Liver (tissue), 9 donors: ENCODE results near the gene ROBO4. TPM values are rescaled to one million over a fixed set of nuclear protein-coding genes. Genes with fewer than 3 reads are reported as not detected.

ENCODE experiments used
- DNase-seq: peaks from one replicate; pipeline ENCODE4 v3.0.0-alpha.2; 2017; ENCODE audit warnings: low spot score
- H3K27ac ChIP-seq, 2 donors: one replicate each; pipeline ENCODE4 v1.7.0; 2013; ENCODE audit warnings: inconsistent platforms in 2 of 2, low read length in 2 of 2, control low read depth in 1 of 2, low read depth in 1 of 2, mild to moderate bottlenecking in 1 of 2
- H3K27me3 ChIP-seq, 4 donors: one replicate each; pipeline versions ENCODE4 v1.6.1 to v1.7.0; 2013; ENCODE audit warnings: low read length in 3 of 4, inconsistent platforms in 1 of 4, mild to moderate bottlenecking in 1 of 4, moderate library complexity in 1 of 4; ENCODE audit not compliant: control insufficient read depth in 4 of 4, insufficient read depth in 4 of 4
- H3K36me3 ChIP-seq, 4 donors: one replicate each; pipeline versions ENCODE4 v1.6.1 to v1.7.0; 2013; ENCODE audit warnings: low read length in 3 of 4, mild to moderate bottlenecking in 3 of 4, low read depth in 1 of 4, moderate library complexity in 1 of 4; ENCODE audit not compliant: control insufficient read depth in 4 of 4, insufficient read depth in 3 of 4
- H3K4me1 ChIP-seq, 4 donors: one replicate each; pipeline versions ENCODE4 v1.6.1 to v1.7.0; 2013; ENCODE audit warnings: low read length in 3 of 4, mild to moderate bottlenecking in 3 of 4, moderate library complexity in 1 of 4; ENCODE audit not compliant: control insufficient read depth in 4 of 4, insufficient read depth in 4 of 4
- H3K4me3 ChIP-seq, 3 donors: one replicate each; pipeline versions ENCODE4 v1.6.1 to v1.7.0; 2013; ENCODE audit warnings: low read length in 3 of 3, control low read depth in 1 of 3, low read depth in 1 of 3, mild to moderate bottlenecking in 1 of 3
- H3K9ac ChIP-seq, 2 donors: one replicate each; pipeline ENCODE4 v1.7.0; 2013; ENCODE audit warnings: low read length in 2 of 2, mild to moderate bottlenecking in 2 of 2, moderate library complexity in 2 of 2, control low read depth in 1 of 2, low read depth in 1 of 2
- H3K9me3 ChIP-seq, 4 donors: one replicate each; pipeline versions ENCODE4 v1.6.1 to v1.7.0; 2013; ENCODE audit warnings: low read length in 3 of 4; ENCODE audit not compliant: control insufficient read depth in 4 of 4
- CTCF ChIP-seq: fragments of 150-350 bp; IDR thresholded peaks from 2 replicates; pipeline ENCODE4 v1.5.1; 2017; ENCODE audit warnings: improper control_type of control experiment, low read depth, low read length; ENCODE audit not compliant: missing input control
- EGR1 ChIP-seq, 2 donors: IDR thresholded peaks; 2 replicates each; pipeline ENCODE4 v1.6.1; 2016 to 2018; ENCODE audit warnings: antibody characterized with exemption in 2 of 2, low read depth in 2 of 2
- FOXA1 ChIP-seq: IDR thresholded peaks from 2 replicates; pipeline ENCODE4 v1.6.1; 2016; ENCODE audit warnings: antibody characterized with exemption
- FOXA2 ChIP-seq: IDR thresholded peaks from 2 replicates; pipeline ENCODE4 v1.6.1; 2016; ENCODE audit warnings: antibody characterized with exemption
- GABPA ChIP-seq, 2 donors: IDR thresholded peaks in 1 of 2; conservative IDR thresholded peaks in 1 of 2; 2 replicates each; pipeline ENCODE4 v1.6.1; 2016; ENCODE audit warnings: antibody characterized with exemption in 2 of 2, mild to moderate bottlenecking in 1 of 2, moderate library complexity in 1 of 2
- HNF4A ChIP-seq, 2 donors: conservative IDR thresholded peaks; 2 replicates each; pipeline ENCODE4 v1.6.1; 2016; ENCODE audit warnings: antibody characterized with exemption in 2 of 2, mild to moderate bottlenecking in 2 of 2
- HNF4G ChIP-seq: IDR thresholded peaks from 2 replicates; pipeline ENCODE4 v1.6.1; 2016; ENCODE audit warnings: antibody characterized with exemption
- JUND ChIP-seq, 2 donors: IDR thresholded peaks; 2 replicates each; pipeline ENCODE4 v1.6.1; 2016; ENCODE audit warnings: antibody characterized with exemption in 2 of 2
- MAX ChIP-seq: IDR thresholded peaks from 2 replicates; pipeline ENCODE4 v1.6.1; 2016; ENCODE audit warnings: antibody characterized with exemption
- NR2F2 ChIP-seq: IDR thresholded peaks from 2 replicates; pipeline ENCODE4 v1.6.1; 2016; ENCODE audit warnings: antibody characterized with exemption
- RAD21 ChIP-seq, 2 donors: IDR thresholded peaks; 2 replicates each; pipeline ENCODE4 v1.6.1; 2016; ENCODE audit warnings: antibody characterized with exemption in 2 of 2, mild to moderate bottlenecking in 2 of 2
- REST ChIP-seq: IDR thresholded peaks from 2 replicates; pipeline ENCODE4 v1.6.1; 2016; ENCODE audit warnings: antibody characterized with exemption, mild to moderate bottlenecking
- RXRA ChIP-seq, 2 donors: IDR thresholded peaks; 2 replicates each; pipeline ENCODE4 v1.6.1; 2017 to 2018; ENCODE audit warnings: antibody characterized with exemption in 2 of 2, mild to moderate bottlenecking in 1 of 2
- SP1 ChIP-seq: IDR thresholded peaks from 2 replicates; pipeline ENCODE4 v1.6.1; 2018; ENCODE audit warnings: antibody characterized with exemption, mild to moderate bottlenecking
- TAF1 ChIP-seq: conservative IDR thresholded peaks from 2 replicates; pipeline ENCODE4 v1.6.1; 2016; ENCODE audit warnings: antibody characterized with exemption, mild to moderate bottlenecking
- YY1 ChIP-seq: IDR thresholded peaks from 2 replicates; pipeline ENCODE4 v1.6.1; 2016; ENCODE audit warnings: antibody characterized with exemption, mild to moderate bottlenecking
- ZBTB33 ChIP-seq: IDR thresholded peaks from 2 replicates; pipeline ENCODE4 v1.6.1; 2016; ENCODE audit warnings: antibody characterized with exemption
- polyA plus RNA-seq, 2 donors: library from polyadenylated mRNA; stranded (reverse) in 1 of 2; unstranded in 1 of 2; fragments of 200-250 nt in 1 of 2; fragments of >200 nt in 1 of 2; fragmentation: Nextera tagmentation in 1 of 2; extraction: Ambion mirVana in 1 of 2; gene quantifications; one replicate each; pipeline versions ENCODE4 v1.2.1 to v1.2.3, GENCODE V29; 2013 to 2015
- total RNA-seq, 2 donors: library from RNA; depleted of rRNA; stranded (reverse); fragments of >200 nt; gene quantifications; one replicate each; pipeline ENCODE4 v1.2.3, GENCODE V29; 2014
- TF ChIP-seq, protein P1 (sequence below): IDR thresholded peaks from 2 replicates; pipeline ENCODE4 v1.6.1; 2016; ENCODE audit warnings: antibody characterized with exemption
- donor health status: healthy.
- donor health status: healthy.
- donor health status: healthy.
- donor health status: healthy.
- donor health status: healthy.

Gene ROBO4
- total and polyA plus RNA-seq, 4 donors: 2.5 to 17.2 (median 7.6) TPM

GRCh38 chr11:124923296-124923695 is 25.6 kb upstream of the ROBO4 start:
- TF ChIP-seq EGR1 (IDR thresholded peaks at IDR 0.05; ENCODE audit: low read depth in 2 of 2) (no peak), NR2F2 (no peak), HNF4G (no peak), HNF4A (conservative IDR thresholded peaks at IDR 0.05) (no peak), REST (no peak), CTCF (no peak), FOXA2 (no peak), RXRA (IDR thresholded peaks at IDR 0.05) (no peak), ZBTB33 (no peak), GABPA (IDR thresholded peaks at IDR 0.05 in 1 of 2, conservative IDR thresholded peaks at IDR 0.05 in 1 of 2) (no peak), TAF1 (no peak), FOXA1 (no peak), YY1 (no peak), RAD21 (IDR thresholded peaks at IDR 0.05) (no peak), SP1 (no peak), JUND (IDR thresholded peaks at IDR 0.05) (no peak), MAX (no peak)
- TF ChIP-seq, protein P1, sequence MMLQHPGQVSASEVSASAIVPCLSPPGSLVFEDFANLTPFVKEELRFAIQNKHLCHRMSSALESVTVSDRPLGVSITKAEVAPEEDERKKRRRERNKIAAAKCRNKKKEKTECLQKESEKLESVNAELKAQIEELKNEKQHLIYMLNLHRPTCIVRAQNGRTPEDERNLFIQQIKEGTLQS: no peak
- H3K9ac ChIP-seq: no peak overlapping the region

More at GRCh38 chr11:124923296-124923695, 25.6 kb upstream of the ROBO4 start:
- no peaks in the 10 kb centered on the region for H3K36me3 ChIP-seq
- H3K9me3 ChIP-seq: no peaks in the 10 kb centered on the region
- DNase-seq: no peak
- H3K4me1 ChIP-seq: peaks cover 2 to 23% (median 14%) of the 10 kb centered on the region in 4 donors
- H3K4me3 ChIP-seq: no peak overlapping the region
- H3K27ac ChIP-seq: no peak overlapping the region
- H3K27me3 ChIP-seq: no peaks in the 10 kb centered on the region
